Activated T-cell treated with anti-CD3 and anti-CD28 coated beads for 48 hours (primary cell): ENCODE data around the gene HSPA12A.

Experiments
- DNase-seq: peaks from one replicate; pipeline ENCODE4 v3.0.0-alpha.2; 2020; ENCODE audit warnings: low read depth

The HSPA12A gene

DNA sequence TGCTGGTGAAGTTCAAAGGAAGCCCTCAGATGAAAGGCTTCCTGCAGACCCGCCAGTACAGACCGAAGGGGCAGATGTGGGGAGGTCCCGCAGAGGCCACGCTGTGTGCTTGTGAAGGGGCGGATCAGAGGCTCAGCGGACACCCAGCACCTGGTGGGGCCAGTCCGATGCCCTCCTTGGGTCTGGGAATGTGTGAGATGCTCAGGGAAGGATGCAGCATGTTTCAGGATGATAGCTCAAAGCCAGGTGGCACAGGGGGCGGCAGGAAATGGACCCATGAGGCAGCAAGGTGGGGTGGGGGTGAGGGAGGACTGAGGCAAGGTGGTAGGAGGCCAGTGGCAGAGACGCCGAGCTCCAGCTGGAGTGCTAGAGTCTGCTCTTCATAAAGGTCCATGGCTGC lies 27.9 kb upstream of the HSPA12A start:
- no peak for DNase-seq

DNA sequence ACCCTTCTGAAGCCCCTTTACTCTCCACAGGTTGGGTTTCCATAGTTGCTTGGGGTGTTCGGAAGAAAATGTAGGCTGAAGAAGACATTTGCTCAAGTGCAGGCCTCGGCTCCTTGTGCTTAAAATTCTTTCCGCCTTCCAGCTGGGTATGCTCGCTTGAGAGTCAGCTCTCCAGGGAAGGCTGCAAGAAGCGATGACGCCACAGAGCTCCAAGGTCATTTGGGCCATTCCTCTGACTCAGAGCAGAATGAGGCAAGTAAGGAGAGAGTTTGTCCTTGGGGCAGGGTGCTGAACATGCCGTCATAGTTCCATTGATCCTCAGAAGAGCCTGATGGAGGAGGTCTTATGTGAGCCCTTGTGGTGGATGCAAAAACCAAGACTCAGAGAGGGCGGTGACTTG lies 27.4 kb upstream of the HSPA12A start:
- no peak for DNase-seq

DNA sequence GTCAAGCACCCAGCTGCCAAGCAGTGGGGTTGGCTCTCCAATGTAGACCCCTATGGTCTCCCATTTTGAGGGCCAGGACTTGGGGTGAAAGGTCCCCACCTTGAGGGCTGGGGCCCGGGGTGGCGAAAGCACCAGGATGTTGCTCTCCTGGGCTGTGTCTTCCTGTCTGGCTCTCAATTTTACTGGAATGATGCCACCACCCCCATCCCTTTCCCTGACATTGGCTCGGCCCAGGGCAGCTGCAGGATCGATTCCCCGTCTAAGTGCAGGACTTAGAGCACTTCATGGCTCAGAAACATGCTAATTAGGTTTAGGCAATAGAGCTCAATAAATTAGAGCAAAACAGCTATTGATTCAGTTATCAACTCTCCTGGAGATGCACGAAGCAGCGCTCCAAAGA lies 27.0 kb upstream of the HSPA12A start:
- DNase-seq = no peak

DNA sequence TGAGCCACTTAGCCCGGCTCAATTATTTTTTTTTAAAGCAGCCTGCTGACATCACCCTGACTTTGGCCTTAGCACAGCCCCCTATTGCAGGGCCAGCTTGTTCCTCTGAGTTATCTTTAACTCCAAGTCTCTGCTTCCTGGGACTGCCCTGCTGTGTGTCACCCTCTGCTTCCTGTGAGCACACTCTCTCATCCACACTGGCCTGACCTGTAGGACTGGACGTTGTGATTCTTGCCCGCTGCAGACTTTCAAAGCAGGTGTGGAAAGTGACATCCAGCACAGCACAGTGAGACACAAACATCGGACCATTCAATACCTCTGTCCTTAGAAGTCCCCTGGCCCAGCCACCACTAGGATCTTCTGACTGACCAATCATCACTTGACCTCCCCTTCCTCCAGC lies 26.4 kb upstream of the HSPA12A start:
- DNase-seq = no peak

DNA sequence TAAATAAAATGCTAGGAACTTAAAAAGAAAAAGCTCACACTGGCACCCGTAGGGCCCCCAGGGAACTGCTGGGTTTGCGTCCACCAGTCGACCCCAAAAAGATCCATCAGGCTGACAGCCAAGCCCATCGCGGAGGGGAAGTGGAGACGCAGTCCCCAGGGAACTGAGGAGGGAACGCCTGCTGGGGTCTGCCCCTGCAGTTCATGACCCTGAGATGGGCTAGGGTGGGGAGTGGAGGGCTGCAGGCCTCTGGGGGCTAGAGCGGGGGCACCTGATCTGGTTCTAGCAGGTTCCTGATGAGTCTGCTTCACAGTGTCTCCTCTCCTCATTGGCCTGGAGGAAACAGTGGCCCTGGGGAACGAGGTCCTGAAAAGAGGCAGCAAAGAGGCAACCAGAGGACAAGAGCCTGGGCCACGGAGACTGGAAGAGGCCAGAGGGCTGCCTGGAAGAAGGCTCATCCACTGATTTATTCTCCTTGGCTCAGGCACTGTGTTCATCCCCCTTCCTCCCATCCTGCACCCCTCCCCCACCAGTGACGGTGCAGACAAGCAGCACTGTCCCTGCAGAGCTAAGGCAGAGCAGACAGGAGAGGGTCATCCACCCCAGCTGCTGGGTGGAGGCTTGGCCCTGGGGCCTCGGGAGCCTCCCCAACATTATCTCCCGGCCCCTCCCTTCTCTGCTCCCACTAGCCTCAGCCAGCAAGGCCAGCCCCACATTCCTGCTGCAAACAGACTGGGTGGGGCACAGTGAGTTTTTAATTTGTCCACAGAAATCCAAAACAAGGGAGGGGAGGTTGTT lies 24.7 kb upstream of the HSPA12A start:
- no peak for DNase-seq

DNA sequence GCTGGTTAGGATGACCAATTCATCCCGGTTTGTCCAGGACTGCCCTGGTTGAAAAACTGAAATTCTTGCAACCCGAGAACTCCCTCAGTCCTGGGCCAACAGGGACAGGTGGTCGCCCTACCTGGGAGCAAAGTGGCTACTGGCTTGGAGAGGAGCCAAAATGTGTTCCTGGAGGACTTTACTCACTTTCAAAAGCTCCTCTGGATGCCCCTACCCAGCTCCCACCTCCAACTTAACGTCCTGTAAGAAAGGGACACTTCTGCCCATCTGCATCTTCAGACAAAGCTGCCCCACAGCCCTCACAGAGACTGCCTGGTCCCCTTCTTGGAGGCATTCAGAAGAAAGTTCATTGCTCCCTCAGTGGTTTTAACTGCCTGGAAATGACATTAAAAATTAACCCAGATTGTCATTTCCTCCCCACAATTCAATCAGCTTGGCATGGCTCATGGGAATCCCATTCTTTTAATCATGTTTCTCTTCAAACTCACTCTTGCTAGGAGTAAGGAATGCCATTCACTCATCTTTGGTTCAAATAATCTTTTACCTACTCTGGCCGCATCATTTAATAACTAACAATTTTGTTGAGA lies 24.0 kb upstream of the HSPA12A start:
- no peak for DNase-seq

DNA sequence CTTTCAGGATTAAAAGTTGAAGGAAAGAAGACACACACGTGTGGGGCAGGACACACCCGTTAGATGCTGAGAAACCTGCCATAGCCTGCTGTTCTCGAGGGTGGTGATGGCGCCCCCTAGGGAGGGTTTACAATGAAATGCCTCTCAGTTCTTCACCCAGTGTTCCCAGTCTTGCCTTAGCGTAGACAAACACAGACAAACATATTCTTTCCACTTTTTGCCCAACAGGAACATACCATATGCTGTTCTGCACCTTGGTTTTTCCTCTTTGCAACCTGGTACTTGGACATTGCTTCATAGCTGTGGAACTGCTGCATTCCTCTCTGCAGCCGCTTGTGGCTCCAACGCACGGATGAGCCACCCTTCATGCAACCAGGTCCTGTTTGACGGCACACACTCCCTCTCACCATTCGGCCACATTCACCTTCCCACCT lies 23.3 kb upstream of the HSPA12A start:
- no peak for DNase-seq

DNA sequence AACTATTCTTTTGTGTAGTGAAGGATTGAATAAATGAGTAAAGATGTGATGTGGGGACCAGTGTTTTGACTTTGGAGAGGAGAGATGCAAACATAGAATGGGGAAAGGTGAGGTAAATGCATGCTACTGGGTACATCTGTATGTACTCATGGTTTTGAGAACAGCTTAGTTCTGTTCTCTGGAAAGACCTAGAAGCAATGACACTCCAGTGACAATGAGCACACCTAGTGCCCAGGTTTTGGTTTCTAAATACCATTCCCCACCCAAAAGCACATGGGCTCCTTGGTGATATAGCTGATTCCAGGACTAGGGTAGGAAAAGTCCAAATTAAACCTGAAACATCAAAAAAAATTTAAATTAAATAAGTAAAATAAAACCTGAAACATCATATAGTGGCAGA lies 22.6 kb upstream of the HSPA12A start:
- DNase-seq = no peak

DNA sequence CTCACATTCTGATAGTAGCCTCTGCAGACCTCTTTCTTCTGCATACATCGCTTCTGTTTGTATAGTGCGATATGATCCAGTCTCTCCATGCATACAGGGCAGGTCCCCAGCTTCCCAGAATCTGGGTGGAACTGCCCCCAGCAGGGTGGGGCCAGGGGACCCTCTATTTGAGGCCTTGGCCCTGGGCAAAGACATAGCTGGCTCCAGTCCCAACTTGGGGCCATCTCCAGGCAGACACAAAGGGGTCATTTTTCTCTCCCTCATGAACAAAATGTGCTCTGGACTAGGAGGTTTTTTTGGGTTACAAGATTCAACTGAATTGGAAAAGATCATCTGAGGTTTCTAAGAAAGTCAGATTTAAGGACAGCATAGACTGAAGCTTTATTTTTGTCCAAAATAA lies 21.1 kb upstream of the HSPA12A start:
- DNase-seq = no peak

DNA sequence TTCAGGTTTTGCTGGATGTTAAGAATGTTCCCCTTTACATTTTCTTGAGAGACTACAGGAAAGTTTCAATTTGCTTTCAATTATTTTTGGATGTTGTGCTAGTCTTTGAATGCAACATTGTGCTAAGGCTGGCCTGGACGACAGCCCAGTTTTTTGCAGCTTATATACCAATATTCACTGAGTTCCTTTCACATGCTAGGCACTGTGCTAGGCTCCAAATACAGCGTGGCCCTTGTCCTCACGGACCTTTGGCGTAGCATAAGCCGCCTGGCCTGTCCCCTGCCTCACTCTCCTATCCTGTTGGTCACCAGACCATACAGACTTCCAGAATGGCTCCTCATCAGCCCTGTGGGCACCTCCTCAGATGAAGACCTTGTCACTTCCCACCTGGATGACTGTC lies 19.5 kb upstream of the HSPA12A start:
- no peak for DNase-seq

DNA sequence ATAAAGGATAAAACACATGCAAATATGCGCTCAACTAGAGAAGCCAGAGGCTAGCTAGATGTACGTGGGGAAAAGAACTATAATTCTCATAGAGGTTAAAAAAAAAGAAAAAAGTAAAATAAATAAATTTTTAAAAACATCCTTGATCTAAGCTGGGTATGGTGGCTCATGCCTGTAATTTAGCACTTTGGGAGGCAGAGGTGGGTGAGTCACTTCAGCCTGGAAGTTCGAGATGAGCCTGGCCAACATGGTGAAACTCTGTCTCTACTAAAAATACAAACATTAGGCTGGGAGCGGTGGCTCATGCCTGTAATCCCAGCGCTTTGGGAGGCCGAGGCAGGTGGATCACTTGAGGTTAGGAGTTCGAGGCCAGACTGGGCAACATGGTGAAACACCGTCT lies 18.6 kb upstream of the HSPA12A start:
- no peak for DNase-seq

DNA sequence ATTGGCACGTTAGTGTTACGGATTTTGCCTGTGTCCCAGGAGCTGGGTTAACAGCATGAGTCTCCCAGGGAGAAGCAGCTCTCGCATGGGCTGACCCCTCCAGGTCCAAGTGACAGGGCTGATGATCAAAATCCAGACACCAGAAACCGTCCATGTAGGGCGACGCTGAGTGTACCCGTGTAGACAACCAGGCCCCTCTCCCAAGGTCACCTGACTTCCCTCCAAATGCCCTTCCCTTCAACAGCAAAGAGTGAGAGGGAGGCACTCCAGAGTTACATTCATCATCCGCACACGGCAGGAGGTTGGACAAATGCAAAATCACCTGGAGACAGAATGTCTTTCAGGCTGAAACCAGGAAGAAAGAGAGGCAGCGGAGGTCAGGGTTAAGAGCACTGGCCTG lies 14.9 kb upstream of the HSPA12A start:
- DNase-seq = no peak

DNA sequence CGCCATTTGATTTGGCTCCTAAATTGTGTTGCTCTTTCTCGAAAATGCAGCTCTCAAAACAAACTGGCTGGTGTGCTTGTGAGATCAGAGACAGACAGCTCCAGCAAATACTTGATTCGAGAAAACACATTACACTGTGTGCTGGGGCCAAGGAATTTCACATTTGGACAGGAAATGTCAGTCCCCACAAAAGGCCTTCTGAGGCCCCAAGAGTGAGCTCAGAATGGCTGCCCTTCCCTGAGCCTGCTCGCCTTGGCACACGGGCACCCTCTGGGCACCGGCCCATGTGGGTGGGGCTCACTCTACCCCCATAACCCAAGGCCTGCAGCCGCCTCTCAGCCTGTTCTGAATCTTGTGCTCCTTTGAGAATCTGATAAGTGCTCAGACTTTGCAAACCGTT lies 13.9 kb upstream of the HSPA12A start:
- DNase-seq = no peak

DNA sequence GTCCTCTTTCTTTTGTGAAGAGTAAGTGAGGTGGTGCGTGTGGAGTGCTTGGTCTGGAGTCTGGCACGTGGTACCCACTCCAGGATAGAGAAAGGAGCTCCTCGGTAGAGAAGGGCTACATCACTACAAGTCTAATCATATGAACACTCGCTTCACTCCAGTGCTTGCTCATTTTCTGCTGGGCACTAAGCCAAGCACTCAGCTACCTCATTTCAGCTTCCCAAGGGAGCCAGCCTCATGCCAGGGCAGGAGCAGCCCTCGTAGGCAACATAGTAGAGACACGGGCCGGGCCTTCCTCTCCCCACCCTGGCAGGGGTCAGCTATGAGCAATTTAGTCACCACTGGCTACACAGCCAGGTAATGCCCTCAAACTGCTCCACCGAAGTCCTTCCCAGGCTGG lies 11.4 kb upstream of the HSPA12A start:
- no peak for DNase-seq

DNA sequence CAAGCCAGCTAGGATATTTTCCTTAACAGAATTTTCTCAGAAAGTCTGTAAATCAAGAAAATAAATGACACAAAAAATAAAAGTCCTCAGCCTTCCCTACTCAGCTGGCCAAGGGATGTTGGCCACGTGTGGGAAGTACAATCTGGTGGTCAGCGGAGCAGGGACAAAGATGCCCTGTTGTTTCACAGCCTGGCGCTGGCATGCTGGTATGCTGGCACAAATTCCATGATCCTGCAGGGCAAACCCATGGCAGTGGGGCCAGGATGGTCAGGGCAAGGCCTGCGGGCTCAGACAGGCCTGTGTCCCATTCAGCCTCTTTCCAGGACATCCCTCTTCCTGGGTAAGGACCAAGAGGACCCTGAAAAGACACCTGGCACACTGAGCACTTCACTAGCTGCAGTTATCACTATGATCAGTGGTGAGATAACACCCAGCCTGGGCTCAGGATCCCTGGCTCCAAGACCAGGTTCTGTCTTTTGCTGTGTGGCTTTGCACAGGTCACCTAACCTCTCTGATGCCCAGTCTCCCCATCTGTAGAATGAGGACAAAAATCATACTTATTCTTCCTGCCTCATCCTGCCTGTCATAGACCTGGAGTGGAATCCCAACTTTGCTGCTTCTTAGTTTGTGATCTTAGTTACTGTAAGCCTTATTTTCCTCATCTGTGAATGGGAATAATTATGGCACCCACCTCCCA lies 10.8 kb upstream of the HSPA12A start:
- DNase-seq = no peak

DNA sequence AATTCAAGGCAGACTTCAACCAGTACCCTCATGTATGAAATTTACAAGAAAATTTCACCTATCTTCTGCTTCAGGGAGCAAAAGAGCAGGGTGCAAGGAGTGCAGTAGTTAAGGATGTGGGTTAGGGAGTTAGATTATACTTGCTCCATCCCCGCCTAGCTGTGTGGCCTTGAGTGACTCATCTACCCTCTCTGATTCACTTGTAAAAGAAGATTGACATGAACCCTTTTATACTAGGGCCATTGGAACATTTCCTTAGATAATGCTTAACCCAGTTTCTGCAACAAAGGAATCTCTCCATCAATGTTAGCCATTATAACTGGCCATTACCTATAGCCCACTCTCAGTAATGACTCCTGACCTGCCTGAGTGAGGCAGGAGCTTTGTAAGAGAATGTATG lies 10.2 kb upstream of the HSPA12A start:
- DNase-seq = no peak

DNA sequence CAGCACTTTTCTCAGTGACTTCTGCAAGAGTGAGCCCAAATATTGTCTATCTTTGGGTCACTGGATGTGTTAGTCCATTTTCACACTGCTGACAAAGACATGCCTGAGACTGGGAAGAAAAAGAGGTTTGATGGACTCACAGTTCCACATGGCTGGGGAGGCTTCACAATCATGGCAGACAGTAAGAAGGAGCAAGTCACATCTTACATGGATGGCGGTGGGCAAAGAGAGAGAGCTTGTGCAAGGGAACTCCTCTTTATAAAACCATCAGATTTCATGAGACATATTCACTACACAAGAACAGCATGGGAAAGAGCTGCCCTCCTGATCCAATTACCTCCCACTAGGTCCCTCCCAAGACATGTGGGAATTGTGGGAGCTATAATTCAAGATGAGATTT lies 6.1 kb upstream of the HSPA12A start:
- no peak for DNase-seq

DNA sequence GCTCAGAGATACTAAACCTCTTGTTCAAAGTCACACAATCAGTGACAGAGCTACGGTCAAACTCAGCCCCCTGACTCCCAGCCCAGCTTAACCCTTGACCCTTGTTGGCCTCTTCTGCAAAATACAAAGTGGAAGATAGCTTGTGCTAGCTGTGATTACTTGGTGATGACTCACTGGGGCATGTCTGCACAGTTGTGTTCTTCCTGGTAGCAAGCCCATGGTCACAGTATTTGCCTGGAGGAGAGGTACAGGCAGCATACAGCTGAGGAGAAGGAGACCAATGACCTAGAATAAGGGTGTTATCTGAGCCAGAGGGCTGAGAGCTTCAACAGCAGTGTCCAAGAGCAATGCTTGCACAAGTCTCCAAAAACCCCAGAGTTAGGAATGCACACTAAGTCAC lies 5.7 kb upstream of the HSPA12A start:
- no peak for DNase-seq

DNA sequence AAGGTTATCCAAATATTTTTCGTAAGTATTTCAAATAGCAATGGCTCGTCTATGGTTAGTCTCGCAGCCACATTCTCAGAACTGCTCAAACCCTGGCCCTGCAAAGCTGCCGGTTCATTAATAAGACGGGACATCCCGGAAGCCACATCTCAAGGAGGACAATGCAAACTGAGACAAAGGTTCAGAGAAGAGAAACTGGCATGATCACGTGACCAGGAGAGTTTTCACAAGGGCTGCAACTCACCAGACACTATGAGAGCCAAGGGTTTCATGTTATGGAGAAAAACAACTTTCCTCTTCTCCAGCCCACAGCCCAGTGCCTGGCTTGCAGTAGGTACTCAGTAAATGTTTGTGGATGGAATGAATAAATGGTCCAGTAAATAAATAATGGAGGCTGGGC lies 5.0 kb upstream of the HSPA12A start:
- DNase-seq = no peak

DNA sequence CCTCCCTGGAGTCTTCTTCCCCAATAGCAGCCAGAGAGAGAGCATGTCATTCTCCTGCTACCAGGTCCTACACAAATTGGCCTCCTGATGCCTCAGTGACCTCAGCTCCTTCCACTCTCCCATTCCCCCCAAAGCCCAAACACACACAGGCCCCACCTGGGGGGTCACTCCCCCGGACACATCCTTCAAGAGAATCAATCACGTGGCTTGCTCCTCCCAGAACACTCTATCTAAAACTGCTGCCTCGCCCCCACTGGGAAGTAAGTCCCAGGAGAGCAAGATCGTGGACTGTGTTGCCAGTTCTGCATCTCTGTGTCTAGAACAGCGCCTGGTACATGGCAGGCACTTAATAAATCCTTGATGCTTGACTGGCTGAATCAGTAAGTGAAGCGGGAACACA lies 2.5 kb upstream of the HSPA12A start:
- DNase-seq = no peak

DNA sequence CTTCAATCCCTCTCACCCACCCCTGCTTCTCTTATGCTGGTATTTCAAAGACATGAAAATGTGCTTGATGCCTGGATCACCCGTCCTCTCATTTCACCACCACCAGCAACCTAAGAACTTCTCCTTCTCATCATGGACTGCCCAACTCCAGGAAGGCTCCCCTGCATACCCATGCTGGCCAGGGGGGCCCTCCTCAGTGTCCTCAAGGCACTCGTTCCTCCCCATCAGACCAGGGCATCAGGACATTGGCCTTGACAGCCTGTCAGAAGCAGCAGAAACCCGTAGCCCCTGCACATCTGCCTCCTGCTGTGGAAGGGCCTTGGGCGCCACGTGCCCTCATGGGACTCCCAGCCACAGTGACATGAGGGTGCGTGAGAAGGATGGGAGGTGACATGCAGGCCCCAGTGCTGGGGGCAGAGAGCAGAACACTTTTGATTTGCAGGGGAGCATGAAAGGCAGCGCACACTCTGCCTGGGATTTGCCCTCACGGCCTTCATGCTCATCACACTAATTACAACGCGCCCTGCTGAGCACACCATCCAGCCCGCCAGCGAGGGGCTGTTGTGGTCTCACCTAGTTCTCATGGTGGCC lies 1.9 kb upstream of the HSPA12A start:
- no peak for DNase-seq

DNA sequence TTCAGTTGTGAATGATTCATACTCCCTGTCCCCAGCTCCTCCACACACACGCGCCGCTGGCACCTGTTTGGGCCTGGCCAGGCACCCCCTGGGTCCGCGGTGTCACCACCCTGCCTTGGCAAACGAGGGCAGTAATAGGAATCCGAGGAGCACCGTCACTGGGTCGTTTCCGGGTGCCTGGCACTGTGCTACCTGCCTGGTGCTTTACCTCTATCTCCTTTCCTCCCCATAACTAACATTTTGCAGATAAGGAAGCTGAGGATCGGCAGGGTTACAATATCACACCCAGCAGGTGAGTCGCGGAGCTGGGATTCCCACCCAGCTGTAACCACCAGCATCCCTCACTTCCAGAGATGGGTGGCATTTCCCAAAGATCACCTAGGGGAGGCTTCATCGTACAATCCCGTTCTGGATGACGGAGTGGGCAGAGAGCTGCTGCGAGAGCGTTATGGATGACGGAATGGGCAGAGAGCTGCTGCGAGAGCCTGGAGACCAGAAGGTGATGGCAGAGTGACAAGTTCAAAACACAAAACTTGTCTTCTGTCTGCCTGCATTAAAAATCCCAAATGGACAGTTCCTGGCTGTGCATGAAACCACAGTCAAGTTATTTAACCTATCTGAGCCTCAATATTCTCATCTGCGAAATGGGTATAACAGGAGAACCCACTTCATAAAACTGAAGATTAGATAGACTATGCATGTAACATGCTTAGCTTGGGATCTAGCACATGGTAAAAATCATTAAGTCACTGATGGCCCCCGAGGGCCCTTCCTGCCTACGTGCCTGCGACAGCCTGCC lies 1.1 kb upstream of the HSPA12A start:
- no peak for DNase-seq
